Osteoblast (primary cell): ENCODE results near the gene SEC14L6. TPM values are rescaled to one million over a fixed set of nuclear protein-coding genes. Genes with fewer than 3 reads are reported as not detected.

ENCODE experiments used
- DNase-seq: peaks from one replicate; pipeline ENCODE4 v3.0.0; 2011; ENCODE audit warnings: low spot score, mixed read lengths; ENCODE audit not compliant: insufficient read length; ENCODE audit errors: missing footprints
- H2AFZ ChIP-seq: 2 replicates; pipeline ENCODE4 v1.6.0; 2011; ENCODE audit warnings: mild to moderate bottlenecking, low read length
- H3K27ac ChIP-seq: 2 replicates; pipeline ENCODE4 v1.5.1; 2011; ENCODE audit warnings: mild to moderate bottlenecking, low read depth, low read length, moderate library complexity
- H3K27me3 ChIP-seq: 2 replicates; pipeline ENCODE4 v1.6.0; 2012; ENCODE audit warnings: mild to moderate bottlenecking, control low read depth, inconsistent platforms, low read length, moderate library complexity; ENCODE audit not compliant: insufficient read depth
- H3K36me3 ChIP-seq: 2 replicates; pipeline ENCODE4 v1.5.1; 2011; ENCODE audit warnings: mild to moderate bottlenecking, low read length, control low read depth, moderate library complexity; ENCODE audit not compliant: insufficient read depth
- H3K4me1 ChIP-seq: 2 replicates; pipeline ENCODE4 v1.5.1; 2011; ENCODE audit warnings: mild to moderate bottlenecking, low read length, control low read depth, moderate library complexity; ENCODE audit not compliant: insufficient read depth
- H3K4me2 ChIP-seq: 2 replicates; pipeline ENCODE4 v1.6.0; 2011; ENCODE audit warnings: mild to moderate bottlenecking, low read length; ENCODE audit not compliant: insufficient read depth
- H3K4me3 ChIP-seq: fragments of 200-600 bp; sonication (generic); 3 replicates; pipeline ENCODE4 v1.5.1; 2012; ENCODE audit warnings: mild to moderate bottlenecking, low read length, inconsistent platforms; ENCODE audit not compliant: insufficient read depth
- H3K79me2 ChIP-seq: 2 replicates; pipeline ENCODE4 v1.6.0; 2012; ENCODE audit warnings: mild to moderate bottlenecking, low read length, control low read depth, inconsistent platforms; ENCODE audit not compliant: insufficient read depth
- H3K9me3 ChIP-seq: 2 replicates; pipeline ENCODE4 v1.5.1; 2011; ENCODE audit warnings: low read depth, low read length, control low read depth
- H4K20me1 ChIP-seq: 2 replicates; pipeline ENCODE4 v1.6.0; 2012; ENCODE audit warnings: mild to moderate bottlenecking, low read length, control low read depth; ENCODE audit not compliant: insufficient read depth
- CTCF ChIP-seq: IDR thresholded peaks from 2 replicates; pipeline ENCODE4 v1.5.1; 2011; ENCODE audit warnings: mild to moderate bottlenecking, low read depth, low read length, moderate library complexity; ENCODE audit errors: extremely low read depth
- total RNA-seq: library from RNA; depleted of rRNA; stranded (reverse); fragments of >200 nt; gene quantifications from 2 replicates; pipeline ENCODE4 v1.2.3, GENCODE V29; 2012

The SEC14L6 gene
- total RNA-seq, 1 donor: not detected

GRCh38 chr22:30537083-30537731 lies 9.3 kb downstream of the SEC14L6 start:
- no peak for DNase-seq
- Histone ChIP-seq H3K36me3 (no peaks in the 10 kb centered on the region), H2AFZ (no peak overlapping the region), H3K4me1 (peaks cover 3% of the 10 kb centered on the region), H3K79me2 (no peaks in the 10 kb centered on the region), H4K20me1 (no peaks in the 10 kb centered on the region), H3K27ac (no peak overlapping the region), H3K4me3 (no peak overlapping the region), H3K9me3 (no peaks in the 10 kb centered on the region), H3K4me2 (no peak overlapping the region), H3K27me3 (peaks cover 10% of the 10 kb centered on the region)
- no peak for TF ChIP-seq CTCF

GRCh38 chr22:30535182-30535581 lies 11.4 kb downstream of the SEC14L6 start:
- H3K4me2 ChIP-seq: no peak overlapping the region
- H3K27ac ChIP-seq: no peak overlapping the region
- no peaks in the 10 kb centered on the region for H3K27me3 ChIP-seq
- no peaks in the 10 kb centered on the region for H3K79me2 ChIP-seq
- no peak overlapping the region for H2AFZ ChIP-seq
- no peaks in the 10 kb centered on the region for H3K4me1 ChIP-seq
- no peaks in the 10 kb centered on the region for H4K20me1 ChIP-seq
- no peaks in the 10 kb centered on the region for H3K36me3 ChIP-seq
- TF ChIP-seq CTCF: no peak
- H3K9me3 ChIP-seq: no peaks in the 10 kb centered on the region
- H3K4me3 ChIP-seq: no peak overlapping the region
- DNase-seq: no peak

- no peaks in the 10 kb centered on the region for H3K36me3 ChIP-seq
- TF ChIP-seq CTCF: no peak
- no peak overlapping the region for H2AFZ ChIP-seq
- no peak overlapping the region for H3K27ac ChIP-seq
- peak; percentile 25 for DNase-seq
- no peak overlapping the region for H3K4me2 ChIP-seq
- no peaks in the 10 kb centered on the region for H3K4me1 ChIP-seq
- no peaks in the 10 kb centered on the region for H3K9me3 ChIP-seq
- H3K27me3 ChIP-seq: no peaks in the 10 kb centered on the region
- no peaks in the 10 kb centered on the region for H3K79me2 ChIP-seq
- H4K20me1 ChIP-seq: no peaks in the 10 kb centered on the region
- no peak overlapping the region for H3K4me3 ChIP-seq
These were observed 14.6 kb downstream of the SEC14L6 start for GRCh38 chr22:30531651-30532608.

GRCh38 chr22:30526656-30527055 lies 19.9 kb downstream of the SEC14L6 start:
- Histone ChIP-seq H3K4me2 (no peak overlapping the region), H2AFZ (no peak overlapping the region), H3K4me1 (no peaks in the 10 kb centered on the region), H3K36me3 (no peaks in the 10 kb centered on the region), H3K79me2 (no peaks in the 10 kb centered on the region), H3K9me3 (no peaks in the 10 kb centered on the region), H3K27ac (no peak overlapping the region), H4K20me1 (no peaks in the 10 kb centered on the region), H3K4me3 (no peak overlapping the region), H3K27me3 (peaks cover 14% of the 10 kb centered on the region)
- DNase-seq: no peak
- no peak for TF ChIP-seq CTCF
